ENCODE results near the gene CORO2B.

DNA sequence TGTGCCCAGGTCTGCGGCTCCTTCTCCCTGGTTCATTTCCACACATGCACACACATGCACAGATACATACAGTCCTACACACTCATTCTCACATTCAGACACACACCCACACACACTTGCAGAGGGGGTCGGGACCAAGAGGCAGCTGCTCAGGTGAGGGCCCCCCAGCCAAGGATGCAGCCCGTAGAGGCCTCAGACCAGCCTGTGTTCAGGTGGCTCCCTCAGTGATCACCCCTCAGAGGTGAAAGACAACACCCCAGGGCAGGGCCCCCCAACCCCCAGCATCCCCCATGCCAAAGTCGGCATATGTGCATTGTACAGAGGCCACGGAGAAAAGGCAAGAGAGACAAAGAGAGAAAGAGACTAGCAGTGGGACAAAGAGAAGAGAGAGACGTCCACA, 5.9 kb upstream of the CORO2B start:
- TF ChIP-seq, protein P1, sequence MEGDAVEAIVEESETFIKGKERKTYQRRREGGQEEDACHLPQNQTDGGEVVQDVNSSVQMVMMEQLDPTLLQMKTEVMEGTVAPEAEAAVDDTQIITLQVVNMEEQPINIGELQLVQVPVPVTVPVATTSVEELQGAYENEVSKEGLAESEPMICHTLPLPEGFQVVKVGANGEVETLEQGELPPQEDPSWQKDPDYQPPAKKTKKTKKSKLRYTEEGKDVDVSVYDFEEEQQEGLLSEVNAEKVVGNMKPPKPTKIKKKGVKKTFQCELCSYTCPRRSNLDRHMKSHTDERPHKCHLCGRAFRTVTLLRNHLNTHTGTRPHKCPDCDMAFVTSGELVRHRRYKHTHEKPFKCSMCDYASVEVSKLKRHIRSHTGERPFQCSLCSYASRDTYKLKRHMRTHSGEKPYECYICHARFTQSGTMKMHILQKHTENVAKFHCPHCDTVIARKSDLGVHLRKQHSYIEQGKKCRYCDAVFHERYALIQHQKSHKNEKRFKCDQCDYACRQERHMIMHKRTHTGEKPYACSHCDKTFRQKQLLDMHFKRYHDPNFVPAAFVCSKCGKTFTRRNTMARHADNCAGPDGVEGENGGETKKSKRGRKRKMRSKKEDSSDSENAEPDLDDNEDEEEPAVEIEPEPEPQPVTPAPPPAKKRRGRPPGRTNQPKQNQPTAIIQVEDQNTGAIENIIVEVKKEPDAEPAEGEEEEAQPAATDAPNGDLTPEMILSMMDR (IDR thresholded peaks at IDR 0.05) = no peak
- TF ChIP-seq EZH2 (IDR thresholded peaks at IDR 0.05) (no peak), EZH2phosphoT487 (IDR thresholded peaks at IDR 0.05) (no peak)

Measured in neural progenitor cell (in vitro differentiated cells).